ENCODE measurements around the gene ASCC3.

DNA sequence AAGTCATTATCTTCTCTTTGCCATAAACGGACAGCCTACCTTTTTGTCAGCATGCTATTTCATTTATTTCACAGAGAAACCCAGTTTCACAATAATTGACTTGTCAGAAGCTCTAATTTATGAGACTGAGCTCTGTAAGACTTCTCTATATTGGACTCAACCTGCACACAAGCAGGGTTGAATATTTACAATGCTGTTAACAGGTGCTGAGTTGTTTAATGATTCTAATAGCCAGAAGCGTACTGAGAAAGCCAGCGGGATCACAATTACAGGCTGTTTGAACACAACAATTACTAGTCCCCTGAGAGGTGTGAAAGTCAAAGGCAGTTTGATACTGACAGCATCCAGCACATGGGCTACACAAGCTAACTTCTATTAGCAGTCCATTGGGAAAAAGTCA, 288.2 kb downstream of the ASCC3 start:
- TF ChIP-seq POLR2AphosphoS5 (IDR thresholded peaks at IDR 0.05; ENCODE audit: low read depth, low read length) (no peak), POLR2A (IDR thresholded peaks at IDR 0.05; ENCODE audit: low read depth, low read length) (no peak), TAF1 (IDR thresholded peaks at IDR 0.05; ENCODE audit: low read depth, low read length) (no peak), SPI1 (IDR thresholded peaks at IDR 0.05; ENCODE audit: low read depth, low read length) (no peak), PAX5 (IDR thresholded peaks at IDR 0.05; ENCODE audit: insufficient read depth, low read length, severe bottlenecking) (no peak)

Data from GM12891 (cell line).